GM23338 (cell line): ENCODE measurements around the gene GZF1. TPM values are rescaled to one million over a fixed set of nuclear protein-coding genes. Genes with fewer than 3 reads are reported as not detected.

Experiments
- ATAC-seq: fragments of 200-7000 bp; cut with Tn5 transposase; 3 replicates; pipeline ENCODE4 v1.9.1; 2020
- DNase-seq: peaks from one replicate; pipeline ENCODE4 v3.0.0-alpha.2; 2015; ENCODE audit warnings: low spot score
- H2AFZ ChIP-seq: fragments of 200-600 bp; sonication (generic); 2 replicates; pipeline ENCODE4 v1.8.0; 2016; ENCODE audit warnings: antibody characterized with exemption, mild to moderate bottlenecking, moderate library complexity
- H3F3A ChIP-seq: fragments of 200-600 bp; sonication (generic); replicated peaks from 2 replicates; pipeline ENCODE4 v1.8.0; 2017; ENCODE audit warnings: antibody characterized with exemption, mixed run types, low read depth
- H3K27ac ChIP-seq: fragments of 200-600 bp; sonication (generic); 2 replicates; pipeline ENCODE4 v1.6.1; 2016; ENCODE audit warnings: low read depth
- H3K27me3 ChIP-seq: fragments of 200-600 bp; sonication (generic); 2 replicates; pipeline ENCODE4 v1.8.0; 2016; ENCODE audit warnings: mild to moderate bottlenecking, mixed run types, moderate library complexity; ENCODE audit not compliant: insufficient read depth
- H3K36me3 ChIP-seq: fragments of 200-600 bp; sonication (generic); 2 replicates; pipeline ENCODE4 v1.8.0; 2016; ENCODE audit warnings: mild to moderate bottlenecking; ENCODE audit not compliant: insufficient read depth
- H3K4me1 ChIP-seq: fragments of 200-600 bp; sonication (generic); 2 replicates; pipeline ENCODE4 v1.8.0; 2016; ENCODE audit warnings: mild to moderate bottlenecking, moderate library complexity; ENCODE audit not compliant: insufficient read depth
- H3K4me2 ChIP-seq: fragments of 200-600 bp; sonication (generic); 2 replicates; pipeline ENCODE4 v1.7.1; 2017; ENCODE audit warnings: mixed run types
- H3K4me3 ChIP-seq: fragments of 200-600 bp; sonication (generic); 2 replicates; pipeline ENCODE4 v1.6.1; 2016; ENCODE audit warnings: mixed run types
- H3K79me2 ChIP-seq: fragments of 200-600 bp; sonication (generic); replicated peaks from 2 replicates; pipeline ENCODE4 v1.8.0; 2017; ENCODE audit warnings: mild to moderate bottlenecking; ENCODE audit not compliant: insufficient read depth
- H3K9me2 ChIP-seq: fragments of 200-600 bp; sonication (generic); 2 replicates; pipeline ENCODE4 v1.8.0; 2017; ENCODE audit not compliant: insufficient read depth
- H4K20me1 ChIP-seq: fragments of 200-600 bp; sonication (generic); replicated peaks from 2 replicates; pipeline ENCODE4 v1.8.0; 2017; ENCODE audit warnings: mild to moderate bottlenecking; ENCODE audit not compliant: insufficient read depth
- H3K27ac Mint-ChIP-seq: 2 replicates; pipeline ENCODE4 v1.8.0; 2020; ENCODE audit warnings: inconsistent platforms, mild to moderate bottlenecking, moderate library complexity, mixed read lengths
- H3K27me3 Mint-ChIP-seq: 3 replicates; pipeline ENCODE4 v1.8.0; 2022; ENCODE audit warnings: low read depth, mild to moderate bottlenecking, moderate library complexity, mixed read lengths, inconsistent platforms; ENCODE audit not compliant: insufficient read depth, poor library complexity
- H3K36me3 Mint-ChIP-seq: 3 replicates; pipeline ENCODE4 v1.8.0; 2021; ENCODE audit warnings: low read depth, mild to moderate bottlenecking, inconsistent platforms, moderate library complexity, mixed read lengths
- H3K4me1 Mint-ChIP-seq: 3 replicates; pipeline ENCODE4 v1.8.0; 2020; ENCODE audit warnings: mild to moderate bottlenecking, inconsistent platforms, mixed read lengths
- H3K4me3 Mint-ChIP-seq: 3 replicates; pipeline ENCODE4 v1.8.0; 2021; ENCODE audit warnings: moderate library complexity, mild to moderate bottlenecking, inconsistent platforms, mixed read lengths
- H3K9me3 Mint-ChIP-seq: 3 replicates; pipeline ENCODE4 v1.8.0; 2020; ENCODE audit warnings: moderate library complexity, mild to moderate bottlenecking, inconsistent platforms, mixed read lengths
- CREB1 ChIP-seq: fragments of 250-450 bp; sonication (Bioruptor Pico); IDR thresholded peaks from 2 replicates; pipeline ENCODE4 v1.5.0; 2020; ENCODE audit warnings: low read depth, mild to moderate bottlenecking, moderate library complexity
- EZH2 ChIP-seq: fragments of 200-600 bp; sonication (generic); IDR thresholded peaks from one replicate; pipeline ENCODE4 v1.8.0; 2017; ENCODE audit warnings: antibody characterized with exemption, mild to moderate bottlenecking, low read depth; ENCODE audit not compliant: unreplicated experiment
- EZH2phosphoT487 ChIP-seq: fragments of 200-600 bp; sonication (generic); IDR thresholded peaks from one replicate; pipeline ENCODE4 v1.8.1; 2018; ENCODE audit warnings: antibody characterized with exemption; ENCODE audit not compliant: unreplicated experiment
- JUNB ChIP-seq: IDR thresholded peaks from one replicate; pipeline ENCODE4 v1.6.1; 2016; ENCODE audit warnings: antibody characterized with exemption; ENCODE audit not compliant: unreplicated experiment
- NANOG ChIP-seq: IDR thresholded peaks from 2 replicates; pipeline ENCODE4 v1.6.1; 2016; ENCODE audit warnings: antibody characterized with exemption, borderline replicate concordance
- POLR2AphosphoS5 ChIP-seq: IDR thresholded peaks from 2 replicates; pipeline ENCODE4 v1.6.1; 2016; ENCODE audit warnings: antibody characterized with exemption, low read depth
- STAT1 ChIP-seq: IDR thresholded peaks from one replicate; pipeline ENCODE4 v1.6.1; 2016; ENCODE audit warnings: antibody characterized with exemption; ENCODE audit not compliant: unreplicated experiment
- ZNF114 ChIP-seq: fragments of 250-450 bp; sonication (Bioruptor Pico); IDR thresholded peaks from 2 replicates; pipeline ENCODE4 v1.5.0; 2020; ENCODE audit warnings: mild to moderate bottlenecking, moderate library complexity
- ZNF331 ChIP-seq: fragments of 250-450 bp; sonication (Bioruptor Pico); IDR thresholded peaks from 2 replicates; pipeline ENCODE4 v1.5.0; 2020; ENCODE audit warnings: low read depth, mild to moderate bottlenecking, moderate library complexity
- polyA plus RNA-seq: library from polyadenylated mRNA; unstranded; fragments of >200 nt; fragmentation: Nextera tagmentation; extraction: Ambion mirVana; gene quantifications from 2 replicates; pipeline ENCODE4 v1.2.1, GENCODE V29; 2016
- total RNA-seq: library from RNA; depleted of rRNA; stranded (reverse); fragments of >200 nt; shearing (Covaris generic); gene quantifications from 2 replicates; pipeline ENCODE4 v1.2.3, GENCODE V29; 2014
- TF ChIP-seq, protein P1 (sequence below), 2 experiments: fragments of 200-600 bp in 1 of 2; sonication (generic) in 1 of 2; conservative IDR thresholded peaks; 2 replicates each; pipeline versions ENCODE4 v1.5.1 to v1.6.1; 2016 to 2017; ENCODE audit warnings: antibody characterized with exemption in 2 of 2, low read depth in 2 of 2, mild to moderate bottlenecking in 2 of 2, moderate library complexity in 1 of 2
- TF ChIP-seq, protein P2 (sequence below): fragments of 250-450 bp; sonication (Bioruptor Pico); IDR thresholded peaks from 2 replicates; pipeline ENCODE4 v1.5.0; 2020; ENCODE audit warnings: mild to moderate bottlenecking, moderate library complexity
- TF ChIP-seq, protein P3 (sequence below): IDR thresholded peaks from 2 replicates; pipeline ENCODE4 v1.6.1; 2016; ENCODE audit warnings: antibody characterized with exemption
- TF ChIP-seq, protein P4 (sequence below): IDR thresholded peaks from one replicate; pipeline ENCODE4 v1.6.1; 2018; ENCODE audit warnings: antibody characterized with exemption; ENCODE audit not compliant: unreplicated experiment

Gene GZF1
- total and polyA plus RNA-seq, 2 experiments from 2014 or later: 4.2 to 15.7 TPM

DNA sequence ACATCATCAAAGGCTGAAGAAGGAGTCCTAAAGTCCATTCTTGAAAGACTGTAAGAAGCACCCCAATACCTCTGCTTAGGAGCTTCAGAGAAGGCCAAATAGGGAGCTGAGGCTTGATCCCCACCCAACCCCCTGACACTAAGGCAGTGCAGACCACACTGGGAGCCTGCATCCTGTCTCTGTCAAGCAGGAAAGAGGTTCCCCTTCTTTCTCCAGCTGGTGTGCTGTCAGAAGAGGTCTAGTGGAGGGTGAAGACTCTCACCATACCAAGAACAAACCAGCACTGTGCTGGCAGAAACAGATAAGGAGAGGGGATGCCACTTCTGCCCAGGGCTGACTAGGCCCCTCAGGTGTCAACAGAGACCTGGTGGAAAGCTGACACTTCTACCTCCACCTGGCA is 19.9 kb downstream of the GZF1 start:
- Histone ChIP-seq H3K9me2 (no peaks in the 10 kb centered on the region), H3K79me2 (peaks cover 32% of the 10 kb centered on the region), H3K4me1 (no peaks in the 10 kb centered on the region), H3K36me3 (peaks cover 12% of the 10 kb centered on the region), H4K20me1 (peaks cover 16% of the 10 kb centered on the region; the same call in 1 of the 2 replicates), H3K27ac (no peak overlapping the region), H2AFZ (no peak overlapping the region), H3K27me3 (no peaks in the 10 kb centered on the region), H3K4me3 (no peak overlapping the region), H3F3A (no peaks in the 10 kb centered on the region), H3K4me2 (no peak overlapping the region)
- no peak overlapping the region for H3K4me3 Mint-ChIP-seq
- H3K27ac Mint-ChIP-seq: no peak overlapping the region
- H3K27me3 Mint-ChIP-seq: peaks cover 4% of the 10 kb centered on the region
- peaks cover 5% of the 10 kb centered on the region; the same call in 2 of the 3 replicates for H3K4me1 Mint-ChIP-seq
- TF ChIP-seq POLR2AphosphoS5 (no peak), JUNB (no peak), NANOG (no peak), CREB1 (no peak), STAT1 (no peak), EZH2 (no peak), ZNF331 (CRISPR knock-in tag) (no peak), ZNF114 (CRISPR knock-in tag) (no peak), EZH2phosphoT487 (no peak)
- TF ChIP-seq, protein P1, sequence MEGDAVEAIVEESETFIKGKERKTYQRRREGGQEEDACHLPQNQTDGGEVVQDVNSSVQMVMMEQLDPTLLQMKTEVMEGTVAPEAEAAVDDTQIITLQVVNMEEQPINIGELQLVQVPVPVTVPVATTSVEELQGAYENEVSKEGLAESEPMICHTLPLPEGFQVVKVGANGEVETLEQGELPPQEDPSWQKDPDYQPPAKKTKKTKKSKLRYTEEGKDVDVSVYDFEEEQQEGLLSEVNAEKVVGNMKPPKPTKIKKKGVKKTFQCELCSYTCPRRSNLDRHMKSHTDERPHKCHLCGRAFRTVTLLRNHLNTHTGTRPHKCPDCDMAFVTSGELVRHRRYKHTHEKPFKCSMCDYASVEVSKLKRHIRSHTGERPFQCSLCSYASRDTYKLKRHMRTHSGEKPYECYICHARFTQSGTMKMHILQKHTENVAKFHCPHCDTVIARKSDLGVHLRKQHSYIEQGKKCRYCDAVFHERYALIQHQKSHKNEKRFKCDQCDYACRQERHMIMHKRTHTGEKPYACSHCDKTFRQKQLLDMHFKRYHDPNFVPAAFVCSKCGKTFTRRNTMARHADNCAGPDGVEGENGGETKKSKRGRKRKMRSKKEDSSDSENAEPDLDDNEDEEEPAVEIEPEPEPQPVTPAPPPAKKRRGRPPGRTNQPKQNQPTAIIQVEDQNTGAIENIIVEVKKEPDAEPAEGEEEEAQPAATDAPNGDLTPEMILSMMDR (conservative IDR thresholded peaks at IDR 0.05; ENCODE audit: low read depth in 2 of 2): no peak
- TF ChIP-seq, protein P2, sequence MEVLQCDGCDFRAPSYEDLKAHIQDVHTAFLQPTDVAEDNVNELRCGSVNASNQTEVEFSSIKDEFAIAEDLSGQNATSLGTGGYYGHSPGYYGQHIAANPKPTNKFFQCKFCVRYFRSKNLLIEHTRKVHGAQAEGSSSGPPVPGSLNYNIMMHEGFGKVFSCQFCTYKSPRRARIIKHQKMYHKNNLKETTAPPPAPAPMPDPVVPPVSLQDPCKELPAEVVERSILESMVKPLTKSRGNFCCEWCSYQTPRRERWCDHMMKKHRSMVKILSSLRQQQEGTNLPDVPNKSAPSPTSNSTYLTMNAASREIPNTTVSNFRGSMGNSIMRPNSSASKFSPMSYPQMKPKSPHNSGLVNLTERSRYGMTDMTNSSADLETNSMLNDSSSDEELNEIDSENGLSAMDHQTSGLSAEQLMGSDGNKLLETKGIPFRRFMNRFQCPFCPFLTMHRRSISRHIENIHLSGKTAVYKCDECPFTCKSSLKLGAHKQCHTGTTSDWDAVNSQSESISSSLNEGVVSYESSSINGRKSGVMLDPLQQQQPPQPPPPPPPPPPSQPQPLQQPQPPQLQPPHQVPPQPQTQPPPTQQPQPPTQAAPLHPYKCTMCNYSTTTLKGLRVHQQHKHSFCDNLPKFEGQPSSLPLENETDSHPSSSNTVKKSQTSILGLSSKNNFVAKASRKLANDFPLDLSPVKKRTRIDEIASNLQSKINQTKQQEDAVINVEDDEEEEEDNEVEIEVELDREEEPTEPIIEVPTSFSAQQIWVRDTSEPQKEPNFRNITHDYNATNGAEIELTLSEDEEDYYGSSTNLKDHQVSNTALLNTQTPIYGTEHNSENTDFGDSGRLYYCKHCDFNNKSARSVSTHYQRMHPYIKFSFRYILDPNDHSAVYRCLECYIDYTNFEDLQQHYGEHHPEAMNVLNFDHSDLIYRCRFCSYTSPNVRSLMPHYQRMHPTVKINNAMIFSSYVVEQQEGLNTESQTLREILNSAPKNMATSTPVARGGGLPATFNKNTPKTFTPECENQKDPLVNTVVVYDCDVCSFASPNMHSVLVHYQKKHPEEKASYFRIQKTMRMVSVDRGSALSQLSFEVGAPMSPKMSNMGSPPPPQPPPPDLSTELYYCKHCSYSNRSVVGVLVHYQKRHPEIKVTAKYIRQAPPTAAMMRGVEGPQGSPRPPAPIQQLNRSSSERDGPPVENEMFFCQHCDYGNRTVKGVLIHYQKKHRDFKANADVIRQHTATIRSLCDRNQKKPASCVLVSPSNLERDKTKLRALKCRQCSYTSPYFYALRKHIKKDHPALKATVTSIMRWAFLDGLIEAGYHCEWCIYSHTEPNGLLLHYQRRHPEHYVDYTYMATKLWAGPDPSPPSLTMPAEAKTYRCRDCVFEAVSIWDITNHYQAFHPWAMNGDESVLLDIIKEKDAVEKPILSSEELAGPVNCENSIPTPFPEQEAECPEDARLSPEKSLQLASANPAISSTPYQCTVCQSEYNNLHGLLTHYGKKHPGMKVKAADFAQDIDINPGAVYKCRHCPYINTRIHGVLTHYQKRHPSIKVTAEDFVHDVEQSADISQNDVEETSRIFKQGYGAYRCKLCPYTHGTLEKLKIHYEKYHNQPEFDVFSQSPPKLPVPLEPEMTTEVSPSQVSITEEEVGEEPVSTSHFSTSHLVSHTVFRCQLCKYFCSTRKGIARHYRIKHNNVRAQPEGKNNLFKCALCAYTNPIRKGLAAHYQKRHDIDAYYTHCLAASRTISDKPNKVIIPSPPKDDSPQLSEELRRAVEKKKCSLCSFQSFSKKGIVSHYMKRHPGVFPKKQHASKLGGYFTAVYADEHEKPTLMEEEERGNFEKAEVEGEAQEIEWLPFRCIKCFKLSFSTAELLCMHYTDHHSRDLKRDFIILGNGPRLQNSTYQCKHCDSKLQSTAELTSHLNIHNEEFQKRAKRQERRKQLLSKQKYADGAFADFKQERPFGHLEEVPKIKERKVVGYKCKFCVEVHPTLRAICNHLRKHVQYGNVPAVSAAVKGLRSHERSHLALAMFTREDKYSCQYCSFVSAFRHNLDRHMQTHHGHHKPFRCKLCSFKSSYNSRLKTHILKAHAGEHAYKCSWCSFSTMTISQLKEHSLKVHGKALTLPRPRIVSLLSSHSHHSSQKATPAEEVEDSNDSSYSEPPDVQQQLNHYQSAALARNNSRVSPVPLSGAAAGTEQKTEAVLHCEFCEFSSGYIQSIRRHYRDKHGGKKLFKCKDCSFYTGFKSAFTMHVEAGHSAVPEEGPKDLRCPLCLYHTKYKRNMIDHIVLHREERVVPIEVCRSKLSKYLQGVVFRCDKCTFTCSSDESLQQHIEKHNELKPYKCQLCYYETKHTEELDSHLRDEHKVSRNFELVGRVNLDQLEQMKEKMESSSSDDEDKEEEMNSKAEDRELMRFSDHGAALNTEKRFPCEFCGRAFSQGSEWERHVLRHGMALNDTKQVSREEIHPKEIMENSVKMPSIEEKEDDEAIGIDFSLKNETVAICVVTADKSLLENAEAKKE (CRISPR knock-in tag): no peak
- TF ChIP-seq, protein P3, sequence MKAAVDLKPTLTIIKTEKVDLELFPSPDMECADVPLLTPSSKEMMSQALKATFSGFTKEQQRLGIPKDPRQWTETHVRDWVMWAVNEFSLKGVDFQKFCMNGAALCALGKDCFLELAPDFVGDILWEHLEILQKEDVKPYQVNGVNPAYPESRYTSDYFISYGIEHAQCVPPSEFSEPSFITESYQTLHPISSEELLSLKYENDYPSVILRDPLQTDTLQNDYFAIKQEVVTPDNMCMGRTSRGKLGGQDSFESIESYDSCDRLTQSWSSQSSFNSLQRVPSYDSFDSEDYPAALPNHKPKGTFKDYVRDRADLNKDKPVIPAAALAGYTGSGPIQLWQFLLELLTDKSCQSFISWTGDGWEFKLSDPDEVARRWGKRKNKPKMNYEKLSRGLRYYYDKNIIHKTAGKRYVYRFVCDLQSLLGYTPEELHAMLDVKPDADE: no peak
- TF ChIP-seq, protein P4, sequence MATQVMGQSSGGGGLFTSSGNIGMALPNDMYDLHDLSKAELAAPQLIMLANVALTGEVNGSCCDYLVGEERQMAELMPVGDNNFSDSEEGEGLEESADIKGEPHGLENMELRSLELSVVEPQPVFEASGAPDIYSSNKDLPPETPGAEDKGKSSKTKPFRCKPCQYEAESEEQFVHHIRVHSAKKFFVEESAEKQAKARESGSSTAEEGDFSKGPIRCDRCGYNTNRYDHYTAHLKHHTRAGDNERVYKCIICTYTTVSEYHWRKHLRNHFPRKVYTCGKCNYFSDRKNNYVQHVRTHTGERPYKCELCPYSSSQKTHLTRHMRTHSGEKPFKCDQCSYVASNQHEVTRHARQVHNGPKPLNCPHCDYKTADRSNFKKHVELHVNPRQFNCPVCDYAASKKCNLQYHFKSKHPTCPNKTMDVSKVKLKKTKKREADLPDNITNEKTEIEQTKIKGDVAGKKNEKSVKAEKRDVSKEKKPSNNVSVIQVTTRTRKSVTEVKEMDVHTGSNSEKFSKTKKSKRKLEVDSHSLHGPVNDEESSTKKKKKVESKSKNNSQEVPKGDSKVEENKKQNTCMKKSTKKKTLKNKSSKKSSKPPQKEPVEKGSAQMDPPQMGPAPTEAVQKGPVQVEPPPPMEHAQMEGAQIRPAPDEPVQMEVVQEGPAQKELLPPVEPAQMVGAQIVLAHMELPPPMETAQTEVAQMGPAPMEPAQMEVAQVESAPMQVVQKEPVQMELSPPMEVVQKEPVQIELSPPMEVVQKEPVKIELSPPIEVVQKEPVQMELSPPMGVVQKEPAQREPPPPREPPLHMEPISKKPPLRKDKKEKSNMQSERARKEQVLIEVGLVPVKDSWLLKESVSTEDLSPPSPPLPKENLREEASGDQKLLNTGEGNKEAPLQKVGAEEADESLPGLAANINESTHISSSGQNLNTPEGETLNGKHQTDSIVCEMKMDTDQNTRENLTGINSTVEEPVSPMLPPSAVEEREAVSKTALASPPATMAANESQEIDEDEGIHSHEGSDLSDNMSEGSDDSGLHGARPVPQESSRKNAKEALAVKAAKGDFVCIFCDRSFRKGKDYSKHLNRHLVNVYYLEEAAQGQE: no peak
- DNase-seq (no peak), ATAC-seq (no peak)
- peaks cover 59% of the 10 kb centered on the region for H3K36me3 Mint-ChIP-seq
- H3K9me3 Mint-ChIP-seq: no peaks in the 10 kb centered on the region; the same call in 2 of the 3 replicates
